Ammon's horn (tissue), 1 donor: ENCODE results near the gene KCNMA1.
"Not testable (repeated sequence)": the region's sequence is repeated elsewhere in the genome, so short reads cannot be mapped to it uniquely, and the experiment has no call there.

Experiments
- DNase-seq: peaks from one replicate; pipeline ENCODE4 v3.0.0-alpha.2; 2016; ENCODE audit warnings: low spot score

Gene KCNMA1

DNA sequence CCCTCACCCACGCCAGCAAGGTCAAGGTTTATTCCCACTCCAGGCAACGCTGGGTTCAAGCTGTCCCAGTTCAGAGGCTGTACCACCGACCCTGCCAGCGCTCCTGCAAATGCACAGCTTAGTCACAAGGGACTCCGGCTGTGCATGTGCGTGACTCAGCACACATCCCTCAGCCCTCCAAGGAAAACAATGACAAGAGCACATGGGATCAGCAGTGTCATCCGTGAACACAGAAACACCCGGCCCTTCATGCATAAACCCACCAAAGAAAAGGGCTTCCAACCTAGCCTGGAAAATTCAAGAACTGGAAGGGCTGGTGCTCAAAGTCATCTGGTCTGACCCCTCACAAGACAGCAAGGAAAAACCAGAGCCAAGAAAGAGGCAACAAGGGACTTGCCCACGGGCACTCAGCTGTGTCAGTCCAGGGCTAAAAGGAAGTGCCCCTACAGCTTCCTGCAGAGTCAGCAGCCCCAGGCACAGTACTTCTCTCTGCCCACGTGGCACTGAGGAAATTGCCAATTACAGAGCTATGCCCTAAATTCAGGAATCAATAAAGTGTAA lies 106.1 kb downstream of the KCNMA1 start:
- peak; percentile 71 for DNase-seq

GRCh38 chr10:77530011-77530410 lies 107.6 kb downstream of the KCNMA1 start:
- DNase-seq: no peak

- no peak for DNase-seq
Observed at GRCh38 chr10:77529050-77529576, 108.5 kb downstream of the KCNMA1 start.

DNA sequence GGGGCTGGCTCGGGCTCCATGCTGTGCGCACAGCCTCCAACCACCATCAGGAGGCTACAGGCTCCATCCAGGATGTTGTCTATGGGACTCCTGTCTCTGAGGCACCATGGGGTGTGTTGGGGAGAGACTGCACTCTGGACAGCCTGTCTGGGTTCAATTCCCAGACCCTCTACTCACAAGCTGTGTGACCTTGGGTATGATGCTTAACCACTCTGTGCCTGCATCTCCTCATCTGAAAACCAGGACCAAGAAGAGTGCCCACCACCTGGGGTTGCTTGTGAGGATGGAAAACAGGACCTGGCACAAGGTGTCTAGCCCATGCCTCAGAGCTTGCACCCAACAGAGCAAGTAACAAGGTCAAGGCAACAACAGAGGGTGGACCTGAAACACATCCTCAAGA lies 109.8 kb downstream of the KCNMA1 start:
- DNase-seq: no peak

DNA sequence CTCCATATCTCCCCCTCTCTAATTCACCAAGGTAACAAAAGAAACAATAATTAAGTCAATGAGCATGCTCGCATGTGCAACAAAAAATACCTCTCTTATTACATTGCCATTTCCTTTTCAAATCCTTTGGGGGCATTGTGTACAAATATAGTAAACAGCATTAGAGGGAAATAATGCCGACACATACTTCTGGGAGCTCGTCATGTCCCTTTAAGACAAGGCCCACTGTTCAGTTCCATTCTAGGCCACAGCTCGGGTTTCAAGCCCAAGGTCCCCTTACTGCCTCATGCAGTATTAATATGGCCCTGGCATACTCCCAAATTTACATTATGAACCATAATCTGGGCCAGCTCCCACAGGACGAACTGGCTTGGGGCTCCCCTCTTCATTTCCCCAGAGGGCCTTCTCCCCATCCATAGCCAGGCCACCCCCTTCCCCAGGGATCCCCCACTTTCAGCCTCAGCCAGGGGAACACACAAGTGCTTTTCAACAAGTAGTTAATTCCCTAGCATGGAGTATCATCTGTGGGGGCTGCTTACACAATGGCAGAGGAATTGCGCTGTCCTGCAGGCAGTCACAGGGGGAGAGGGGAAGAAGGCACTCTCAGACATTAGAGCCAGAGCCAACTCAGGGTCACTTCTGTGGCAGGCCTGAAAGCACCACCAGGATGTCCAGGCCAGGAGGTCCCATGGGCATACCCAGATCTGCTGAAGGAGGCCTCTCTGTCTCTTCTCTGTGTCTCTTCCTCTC lies 110.6 kb downstream of the KCNMA1 start:
- no peak for DNase-seq

DNA sequence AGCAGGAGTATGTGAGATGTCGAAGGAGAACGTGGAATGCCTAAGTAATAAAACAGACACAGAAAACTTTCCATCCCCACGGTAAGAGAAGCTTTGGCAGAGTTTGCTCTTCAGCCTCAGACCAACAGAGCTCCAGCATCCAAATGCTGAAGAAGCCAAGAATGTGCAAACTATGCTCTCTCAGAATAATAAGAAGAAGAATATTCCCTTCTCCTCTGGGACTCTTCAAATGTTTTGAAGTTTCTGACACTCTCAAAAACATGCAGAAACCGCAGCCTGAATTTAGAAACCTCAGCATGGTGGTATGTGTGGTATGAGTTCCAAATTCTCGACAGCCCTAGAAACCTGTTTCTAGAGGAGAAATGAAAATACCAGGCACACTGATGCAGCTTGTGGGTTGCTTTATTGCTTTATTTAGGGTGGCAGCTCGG lies 113.3 kb downstream of the KCNMA1 start:
- DNase-seq: peak; percentile 56

- DNase-seq: no peak
Observed at GRCh38 chr10:77522268-77522809, 115.3 kb downstream of the KCNMA1 start.

DNA sequence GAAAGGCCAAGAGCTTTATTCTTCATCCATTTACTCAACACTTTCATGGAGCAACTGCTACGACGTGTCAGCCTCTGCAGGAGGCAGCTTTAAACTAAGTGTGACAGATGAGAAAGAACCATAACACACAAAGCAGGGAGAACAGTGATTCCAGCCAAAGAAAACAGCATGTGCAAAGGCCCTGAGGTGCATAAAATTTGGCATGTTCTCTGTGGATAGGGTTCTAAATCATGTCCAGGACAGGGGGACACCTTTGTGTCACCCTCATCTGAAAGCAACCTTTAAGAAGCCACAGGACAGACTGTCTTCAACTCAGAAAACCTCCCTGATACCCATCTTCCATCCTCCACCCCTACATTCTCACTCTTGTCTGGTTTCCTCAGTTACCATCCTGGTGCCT lies 116.6 kb downstream of the KCNMA1 start:
- no peak for DNase-seq

- DNase-seq: no peak
Observed at GRCh38 chr10:77520290-77520689, 117.3 kb downstream of the KCNMA1 start.

DNA sequence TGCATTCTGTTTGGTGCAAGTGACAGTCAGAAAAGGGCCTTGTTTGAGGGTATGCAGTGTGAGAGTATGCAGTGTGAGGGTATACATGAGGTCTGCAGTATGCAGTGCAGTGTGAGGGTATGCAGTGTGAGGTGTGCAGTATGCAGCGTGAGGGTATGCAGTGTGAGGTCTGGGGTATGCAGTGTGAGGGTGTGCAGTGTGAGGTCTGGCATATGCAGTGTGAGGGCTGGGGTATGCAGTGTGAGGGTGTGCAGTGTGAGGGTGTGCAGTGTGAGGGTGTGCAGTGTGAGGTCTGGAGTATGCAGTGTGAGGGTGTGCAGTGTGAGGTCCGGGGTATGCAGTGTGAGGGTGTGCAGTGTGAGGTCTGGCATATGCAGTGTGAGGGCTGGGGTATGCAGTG lies 117.8 kb downstream of the KCNMA1 start:
- not testable (repeated sequence) for DNase-seq

DNA sequence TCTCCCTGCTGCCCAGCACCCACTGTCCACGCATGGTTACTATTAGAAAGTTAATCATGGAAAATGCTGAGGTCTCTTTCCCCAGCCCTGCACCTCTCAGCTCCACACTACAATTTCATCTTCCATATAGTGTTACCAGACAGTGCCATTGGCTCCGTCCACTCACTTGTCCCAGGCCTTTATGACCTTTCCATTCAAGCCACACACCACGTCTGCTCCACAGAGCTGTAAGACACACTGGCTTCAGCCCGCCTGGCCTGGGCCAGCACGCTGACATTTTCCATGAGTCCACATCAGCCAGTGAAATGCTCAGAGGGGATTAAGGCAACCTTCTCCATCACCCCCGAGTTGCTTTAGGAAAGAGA lies 118.7 kb downstream of the KCNMA1 start:
- no peak for DNase-seq

GRCh38 chr10:77518241-77518909 lies 119.2 kb downstream of the KCNMA1 start:
- DNase-seq: no peak

DNA sequence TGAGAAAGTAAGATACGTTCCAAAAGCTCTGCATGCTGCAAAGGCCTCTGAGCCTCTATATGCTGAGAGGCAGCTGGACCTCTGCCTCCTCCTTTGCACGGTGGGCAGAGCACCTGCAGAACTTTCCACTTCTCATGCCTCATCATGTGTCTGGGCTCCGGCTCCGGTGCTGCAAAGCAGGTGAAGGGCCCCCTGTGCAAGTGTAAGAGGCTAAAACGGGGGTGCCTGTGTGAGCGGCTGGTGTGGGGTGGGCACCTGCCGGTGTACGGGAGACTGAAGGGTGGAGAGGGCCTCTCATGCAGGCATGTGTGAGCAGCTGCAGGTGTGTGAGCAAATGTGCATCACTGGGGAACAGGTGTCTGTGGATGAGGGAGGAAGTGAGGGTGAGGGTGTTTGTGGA lies 121.0 kb downstream of the KCNMA1 start:
- DNase-seq: no peak

DNA sequence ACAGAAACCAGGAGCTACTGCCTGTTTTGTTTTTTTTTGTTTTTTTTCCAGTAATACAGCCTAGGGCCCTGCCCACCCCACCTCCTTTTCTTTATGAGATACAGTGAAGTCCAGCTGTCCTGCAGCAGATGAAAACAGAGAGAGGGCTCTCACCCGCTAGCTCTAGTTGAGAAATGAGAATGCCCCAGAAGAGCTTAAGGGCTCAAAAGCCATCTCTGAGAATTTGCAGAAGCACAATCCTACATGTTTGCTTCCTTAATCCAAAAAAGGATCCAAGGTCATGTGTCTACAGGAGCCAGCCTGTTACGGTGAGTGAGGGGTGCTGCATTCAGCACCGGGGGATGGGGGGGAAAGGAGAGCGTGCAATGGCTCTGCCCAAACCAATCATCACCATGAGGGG lies 122.7 kb downstream of the KCNMA1 start:
- no peak for DNase-seq

DNA sequence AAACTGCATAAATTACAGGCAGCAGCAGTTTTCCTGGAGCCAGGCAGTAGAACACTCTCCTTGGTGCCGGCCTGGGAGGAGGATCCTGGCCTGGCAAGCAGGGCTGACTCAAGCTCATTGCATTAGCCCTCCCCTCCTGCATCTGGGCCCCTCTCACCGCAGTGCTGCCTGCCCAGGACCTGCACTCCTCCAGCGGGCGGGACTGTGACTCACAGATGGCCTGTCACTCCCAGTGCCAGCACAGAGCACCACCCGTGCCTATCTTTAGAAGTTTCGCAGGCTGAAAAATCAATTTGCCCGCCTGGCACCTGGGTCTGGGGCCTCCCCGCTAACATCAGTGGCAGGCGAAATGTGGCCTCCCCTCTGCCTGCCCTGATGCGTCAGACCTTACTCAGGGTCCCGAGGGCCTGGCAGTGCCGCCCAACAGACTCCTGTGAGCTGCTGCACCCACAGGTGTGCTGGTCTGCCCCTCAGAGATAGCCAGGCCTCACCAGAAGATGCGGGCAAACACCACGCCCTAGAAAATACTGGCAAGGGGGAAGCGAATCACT lies 123.8 kb downstream of the KCNMA1 start:
- DNase-seq: peak; percentile 79

DNA sequence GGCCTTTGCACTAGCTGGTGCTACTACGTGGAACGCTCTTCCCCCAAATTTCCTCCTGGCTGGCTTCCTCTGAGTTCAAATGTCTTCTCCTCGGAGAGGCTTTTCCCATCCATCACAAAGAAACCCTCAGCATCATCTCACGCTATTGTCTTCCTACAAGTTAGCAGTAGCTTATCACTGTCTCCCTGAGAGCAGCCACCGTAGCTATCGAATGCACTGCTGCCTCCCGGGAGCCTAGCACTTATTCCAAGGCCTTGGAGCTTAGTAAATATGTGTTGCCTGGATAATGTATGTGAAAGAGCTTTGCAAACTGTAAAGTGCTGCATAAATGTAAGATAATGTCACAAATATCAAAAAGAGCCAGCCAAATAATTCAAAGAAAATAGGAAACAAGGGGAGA lies 124.4 kb downstream of the KCNMA1 start:
- DNase-seq: no peak

DNA sequence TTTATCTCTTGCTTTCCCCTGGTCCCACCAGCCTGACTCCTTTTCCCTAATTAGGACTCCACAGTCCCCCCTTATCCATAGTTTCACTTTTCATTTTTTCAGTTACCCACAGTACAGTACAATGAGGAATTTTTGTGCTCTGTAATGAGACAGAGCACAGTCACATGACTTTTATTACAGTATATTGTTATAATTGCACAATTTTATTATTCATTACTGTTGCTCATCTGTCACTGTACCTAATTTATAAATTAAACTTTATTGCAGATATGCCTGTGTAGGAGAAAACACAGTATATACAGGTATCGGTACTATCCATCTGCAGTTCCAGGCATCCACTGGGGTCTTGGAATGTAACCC lies 125.4 kb downstream of the KCNMA1 start:
- no peak for DNase-seq

- DNase-seq: no peak
Observed at GRCh38 chr10:77511498-77512218, 126.0 kb downstream of the KCNMA1 start.

GRCh38 chr10:77510695-77511094 lies 126.9 kb downstream of the KCNMA1 start:
- DNase-seq: no peak

DNA sequence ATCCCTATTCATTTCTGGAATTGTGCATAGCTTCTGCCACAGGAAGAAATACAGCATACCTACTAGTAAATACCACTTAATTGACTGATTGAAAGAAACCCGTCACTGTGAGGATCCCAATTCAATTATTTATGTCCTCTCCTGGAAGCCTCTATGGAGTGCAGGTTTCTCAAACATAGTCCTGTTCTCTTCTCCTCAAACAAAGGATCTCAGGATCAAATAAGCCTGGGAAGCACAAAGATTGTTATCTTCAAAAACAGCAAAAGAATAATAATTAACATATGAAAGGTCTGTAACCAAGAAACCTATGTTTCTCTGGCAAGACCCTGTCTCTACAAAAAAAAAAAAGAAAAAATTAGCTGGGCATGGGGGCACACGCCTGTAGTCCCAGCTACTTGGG lies 127.3 kb downstream of the KCNMA1 start:
- no peak for DNase-seq

DNA sequence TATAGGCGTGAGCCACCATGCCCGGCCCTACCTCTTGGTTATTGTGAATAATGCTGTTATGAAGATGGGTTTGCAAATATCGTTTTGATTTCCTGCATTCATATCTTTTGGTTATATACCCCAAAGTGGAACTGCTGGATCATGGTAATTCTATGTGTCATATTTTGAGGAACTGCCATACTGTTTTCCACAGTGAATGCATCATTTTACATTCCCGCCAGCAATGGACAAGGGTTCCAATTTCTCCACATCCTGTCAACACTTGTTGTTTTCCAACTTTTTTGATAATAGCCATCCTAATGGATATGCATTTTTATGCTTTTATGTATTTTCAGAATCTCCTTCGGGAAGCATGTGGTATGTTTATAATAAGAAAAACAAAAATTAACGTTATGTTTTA lies 128.2 kb downstream of the KCNMA1 start:
- no peak for DNase-seq

DNA sequence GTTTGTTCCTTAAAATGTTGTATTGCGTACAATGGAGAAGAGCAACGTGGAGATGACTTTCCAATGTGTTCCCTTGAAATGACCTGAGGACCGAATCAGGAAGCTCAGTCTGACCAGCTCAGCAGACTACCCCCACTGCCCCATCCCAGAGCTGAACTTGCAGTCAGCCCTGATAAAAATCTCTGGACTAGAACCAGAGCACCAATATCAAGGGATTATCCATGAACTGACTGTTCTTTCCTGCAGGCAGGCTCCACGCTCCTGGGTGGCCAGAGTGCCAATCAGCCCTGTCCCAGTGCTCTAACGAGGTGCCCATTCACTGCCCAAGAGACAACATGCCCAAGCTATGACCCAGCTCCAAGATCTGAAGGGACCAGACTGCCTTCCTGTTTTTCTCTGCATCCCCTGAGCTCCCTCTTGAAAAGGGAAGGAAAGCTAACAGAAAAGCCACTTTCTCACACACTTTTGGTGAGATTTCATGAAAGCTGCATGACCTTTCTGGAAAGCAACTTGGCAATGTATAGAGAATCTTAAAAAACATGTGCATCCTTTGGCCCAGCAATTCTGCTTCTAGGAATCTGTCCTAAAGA lies 130.2 kb downstream of the KCNMA1 start:
- peak; percentile 17 for DNase-seq
